ENCODE results near the gene PRH2. TPM values are rescaled to one million over a fixed set of nuclear protein-coding genes. Genes with fewer than 3 reads are reported as not detected.

PRH2 gene
- not detected in 2 replicates for total RNA-seq

GRCh38 chr12:10928746-10929286 is at the start of gene PRH2:
PRH2 (plus strand) TSS chr12:10929236; CDS start chr12:10929274, 38 bp downstream.

GRCh38 chr12:10884086-10884725 is 44.8 kb upstream of the PRH2 start, which contains the start of gene PRH1:
PRH1 (minus strand) TSS chr12:10884255; CDS start chr12:10884217, 38 bp downstream.

GRCh38 chr12:10909462-10909861 is 19.6 kb upstream of the PRH2 start, which contains the start of gene TAS2R13:
TAS2R13 (minus strand) TSS chr12:10909562; CDS start chr12:10909298, 264 bp downstream.

GRCh38 chr12:10939163-10939562 is 10.1 kb downstream of the PRH2 start, which contains the start of gene TAS2R14:
TAS2R14 (minus strand) TSS chr12:10939263; CDS start chr12:10939207, 56 bp downstream.

Other genes starting within 250 kb of the PRH2 start
- 156 and 217 TPM in 2 replicates for gene YBX3, start 205.9 kb upstream of the PRH2 start, total RNA-seq
- gene TAS2R7, start 126.6 kb upstream of the PRH2 start, total RNA-seq, result not detected in 2 replicates
- gene TAS2R8, start 122.0 kb upstream of the PRH2 start, total RNA-seq, result not detected in 2 replicates
- 0.32 TPM in 1 of 2 replicates, not detected in the other for gene TAS2R9, start 119.1 kb upstream of the PRH2 start, total RNA-seq
- gene TAS2R10, start 102.9 kb upstream of the PRH2 start, total RNA-seq, result 0.97 and 1.7 TPM in 2 replicates
- 0.61 TPM in 1 of 2 replicates, not detected in the other for gene PRR4, start 79.8 kb upstream of the PRH2 start, total RNA-seq
- 9.1 and 12.6 TPM in 2 replicates for gene PRH1, start 45.0 kb upstream of the PRH2 start, total RNA-seq
- 0.32 and 1.8 TPM in 2 replicates for gene TAS2R13, start 19.7 kb upstream of the PRH2 start, total RNA-seq
- 1.3 and 2.4 TPM in 2 replicates for gene TAS2R14, start 10.0 kb downstream of the PRH2 start, total RNA-seq
- 1.9 and 2.1 TPM in 2 replicates for gene TAS2R50, start 57.7 kb downstream of the PRH2 start, total RNA-seq
- gene TAS2R20, start 69.1 kb downstream of the PRH2 start, total RNA-seq, result 1.6 and 2.4 TPM in 2 replicates
- 4.0 and 5.5 TPM in 2 replicates for gene TAS2R19, start 93.4 kb downstream of the PRH2 start, total RNA-seq
- gene TAS2R31, start 102.2 kb downstream of the PRH2 start, total RNA-seq, result 5.2 and 6.8 TPM in 2 replicates
- gene TAS2R46, start 133.1 kb downstream of the PRH2 start, total RNA-seq, result 2.1 and 3.2 TPM in 2 replicates
- under 0.01 and 1.7 TPM in 2 replicates for gene TAS2R43, start 163.1 kb downstream of the PRH2 start, total RNA-seq
- gene TAS2R30, start 205.4 kb downstream of the PRH2 start, total RNA-seq, result 3.2 and 4.9 TPM in 2 replicates
- gene SMIM10L1, start 242.0 kb downstream of the PRH2 start, total RNA-seq, result 5.0 and 5.8 TPM in 2 replicates